Panc1 (cell line): ENCODE data around the gene ABCA1. TPM values are rescaled to one million over a fixed set of nuclear protein-coding genes. Genes with fewer than 3 reads are reported as not detected.

ENCODE experiments used
- ATAC-seq: fragments of 200-7000 bp; cut with Tn5 transposase; 2 replicates; pipeline ENCODE4 v1.9.1; 2020; ENCODE audit warnings: mild to moderate bottlenecking, moderate library complexity
- BruUV-seq: library from RNA; stranded (reverse); fragments of 400-500 nt; replicated peaks from 2 replicates; lab custom pipeline; 2021; lab: Mats Ljungman, UMichigan
- CTCF ChIA-PET: fragments of 300-600 bp; sonication (Branson Sonifier 250); formaldehyde crosslinking; loops from one replicate; lab custom pipeline; 2022; ENCODE audit warnings: antibody characterized with exemption; lab: Charles Lee
- POLR2A ChIA-PET: fragments of 300-600 bp; sonication (Branson Sonifier 250); formaldehyde crosslinking; loops from one replicate; lab custom pipeline; 2022; ENCODE audit warnings: antibody characterized with exemption; lab: Charles Lee
- DNase-seq: peaks from one replicate; pipeline ENCODE4 v3.0.0-alpha.2; 2010; ENCODE audit warnings: low read depth, low spot score
- H3K27ac ChIP-seq: 2 replicates; pipeline ENCODE4 v1.5.1; 2011; ENCODE audit warnings: mild to moderate bottlenecking, low read length, inconsistent platforms
- H3K27me3 ChIP-seq: fragments of 200-500 bp; sonication (Bioruptor generic); 2 replicates; pipeline ENCODE4 v1.6.0; 2014; ENCODE audit warnings: low read length, inconsistent platforms; ENCODE audit not compliant: control insufficient read depth, insufficient read depth
- H3K36me3 ChIP-seq: fragments of 200-500 bp; sonication (Bioruptor generic); 2 replicates; pipeline ENCODE4 v1.5.1; 2014; ENCODE audit warnings: inconsistent platforms, mild to moderate bottlenecking, low read length, moderate library complexity; ENCODE audit not compliant: control insufficient read depth, insufficient read depth
- H3K4me1 ChIP-seq: 2 replicates; pipeline ENCODE4 v1.5.1; 2011; ENCODE audit warnings: inconsistent platforms, mild to moderate bottlenecking, low read length, moderate library complexity; ENCODE audit not compliant: control insufficient read depth, insufficient read depth
- H3K4me3 ChIP-seq, 2 experiments: 2 replicates each; pipeline ENCODE4 v1.5.1; 2011 to 2012; ENCODE audit warnings: low read depth in 2 of 2, low read length in 2 of 2, mild to moderate bottlenecking in 2 of 2, inconsistent platforms in 1 of 2, moderate library complexity in 1 of 2
- H3K9me3 ChIP-seq: fragments of 200-500 bp; sonication (Bioruptor generic); 2 replicates; pipeline ENCODE4 v1.5.1; 2014; ENCODE audit warnings: low read depth, mild to moderate bottlenecking, inconsistent platforms, low read length, moderate library complexity; ENCODE audit not compliant: control insufficient read depth, insufficient read depth
- CTCF ChIP-seq: fragments of 450-650 bp; IDR thresholded peaks from 2 replicates; pipeline ENCODE4 v1.5.1; 2017; ENCODE audit warnings: mild to moderate bottlenecking
- POLR2AphosphoS5 ChIP-seq: IDR thresholded peaks from 2 replicates; pipeline ENCODE4 v1.6.1; 2012; ENCODE audit warnings: mild to moderate bottlenecking, low read depth, low read length, moderate library complexity
- REST ChIP-seq, 2 experiments: IDR thresholded peaks; 2 replicates each; pipeline ENCODE4 v1.6.1; 2011 to 2012; ENCODE audit warnings: low read depth in 2 of 2, control low read depth in 1 of 2, low read length in 1 of 2, mild to moderate bottlenecking in 1 of 2, moderate library complexity in 1 of 2; ENCODE audit not compliant: insufficient read depth in 1 of 2
- SIN3A ChIP-seq: IDR thresholded peaks from 2 replicates; pipeline ENCODE4 v1.6.1; 2012; ENCODE audit warnings: low read depth, mild to moderate bottlenecking, low read length, moderate library complexity, borderline replicate concordance; ENCODE audit not compliant: insufficient read depth
- TCF7L2 ChIP-seq: IDR thresholded peaks from 2 replicates; pipeline ENCODE4 v1.6.1; 2011; ENCODE audit warnings: mild to moderate bottlenecking, low read depth, low read length, inconsistent platforms
- in situ Hi-C: cut with HindIII; loops from 2 replicates; pipeline ENCODE4 v1.10.0; 2016; ENCODE audit warnings: low sequenced_read_pairs, low pct_unique_long_range_greater_than_20kb
- intact Hi-C: fragments of 100-400 bp; cut with micrococcal nuclease; formaldehyde crosslinking; loops from one replicate; pipeline ENCODE4 v1.10.0; 2022; ENCODE audit not compliant: unreplicated experiment
- total RNA-seq: library from RNA; stranded (reverse); gene quantifications from one replicate; pipeline ENCODE4 v1.2.1, GENCODE V29; 2021; ENCODE audit not compliant: unreplicated experiment

Gene ABCA1
- total RNA-seq, 1 experiment from 2014 or later: 2.6 TPM

- Histone ChIP-seq H3K4me3 (no peak overlapping the region), H3K36me3 (no peaks in the 10 kb centered on the region), H3K27ac (no peak overlapping the region), H3K4me1 (no peaks in the 10 kb centered on the region), H3K27me3 (no peaks in the 10 kb centered on the region), H3K9me3 (no peaks in the 10 kb centered on the region)
- ATAC-seq (no peak), DNase-seq (no peak)
- in situ Hi-C loops: no loop called here
- ChIA-PET POLR2A (no interaction called here), CTCF (no interaction called here)
- intact Hi-C loops: no loop called here
- BruUV-seq: no TSS peak
- TF ChIP-seq CTCF (no peak), SIN3A (no peak), TCF7L2 (no peak), POLR2AphosphoS5 (no peak), REST (IDR thresholded peaks at IDR 0.05; ENCODE audit: insufficient read depth in 1 of 2, low read depth in 2 of 2, low read length in 1 of 2) (no peak)
Measured at GRCh38 chr9:104819033-104819432, 108.9 kb downstream of the ABCA1 start.

GRCh38 chr9:104817437-104817836 lies 110.5 kb downstream of the ABCA1 start:
- no peak overlapping the region for H3K27ac ChIP-seq
- H3K27me3 ChIP-seq: no peaks in the 10 kb centered on the region
- intact Hi-C loops: no loop called here
- no peaks in the 10 kb centered on the region for H3K9me3 ChIP-seq
- H3K4me3 ChIP-seq: no peak overlapping the region
- ATAC-seq (no peak), DNase-seq (no peak)
- H3K4me1 ChIP-seq: no peaks in the 10 kb centered on the region
- TF ChIP-seq REST (IDR thresholded peaks at IDR 0.05; ENCODE audit: insufficient read depth in 1 of 2, low read depth in 2 of 2, low read length in 1 of 2): no peak
- TF ChIP-seq SIN3A: no peak
- no peak for TF ChIP-seq TCF7L2
- TF ChIP-seq POLR2AphosphoS5: no peak
- no peak for TF ChIP-seq CTCF
- in situ Hi-C loops: no loop called here
- ChIA-PET CTCF (no interaction called here), POLR2A (no interaction called here)
- H3K36me3 ChIP-seq: no peaks in the 10 kb centered on the region
- BruUV-seq: no TSS peak
